HEK293T (cell line): ENCODE data around the gene CALCOCO1.
"Not testable (repeated sequence)": the region's sequence is repeated elsewhere in the genome, so short reads cannot be mapped to it uniquely, and the experiment has no call there.

ENCODE experiments used
- CTCF ChIA-PET: fragments of 350-600 bp; formaldehyde crosslinking; extraction: SDS; loops from one replicate; lab custom pipeline; 2021; ENCODE audit warnings: antibody characterized with exemption, inconsistent platforms; lab: Yijun Ruan, JAX
- POLR2A ChIA-PET: fragments of 350-600 bp; formaldehyde crosslinking; extraction: SDS; loops from one replicate; lab custom pipeline; 2020; ENCODE audit warnings: antibody characterized with exemption, inconsistent platforms; lab: Yijun Ruan, JAX
- DNase-seq: peaks from one replicate; pipeline ENCODE4 v3.0.0; 2012; ENCODE audit warnings: mixed read lengths; ENCODE audit errors: extremely low spot score
- ARNT ChIP-seq: fragments of 450-650 bp; IDR thresholded peaks from 2 replicates; pipeline ENCODE4 v1.6.1; 2017; ENCODE audit warnings: mild to moderate bottlenecking
- BHLHE40 ChIP-seq: fragments of 450-650 bp; IDR thresholded peaks from 2 replicates; pipeline ENCODE4 v1.6.1; 2016; ENCODE audit warnings: mild to moderate bottlenecking, moderate library complexity, borderline replicate concordance
- CTBP1 ChIP-seq: fragments of 450-650 bp; IDR thresholded peaks from 2 replicates; pipeline ENCODE4 v1.6.1; 2016; ENCODE audit warnings: borderline replicate concordance
- ELF4 ChIP-seq: fragments of 450-650 bp; IDR thresholded peaks from 2 replicates; pipeline ENCODE4 v1.6.1; 2017; ENCODE audit warnings: antibody characterized with exemption
- FOXA1 ChIP-seq: fragments of 450-650 bp; IDR thresholded peaks from 2 replicates; pipeline ENCODE4 v1.6.1; 2016; ENCODE audit warnings: mild to moderate bottlenecking
- FOXK2 ChIP-seq: fragments of 450-650 bp; IDR thresholded peaks from 2 replicates; pipeline ENCODE4 v1.6.1; 2016; ENCODE audit warnings: mild to moderate bottlenecking
- FOXM1 ChIP-seq: fragments of 450-650 bp; IDR thresholded peaks from 2 replicates; pipeline ENCODE4 v1.6.1; 2017; ENCODE audit warnings: mild to moderate bottlenecking, borderline replicate concordance
- HDGF ChIP-seq: fragments of 450-650 bp; IDR thresholded peaks from 2 replicates; pipeline ENCODE4 v1.6.1; 2017; ENCODE audit warnings: antibody characterized with exemption, borderline replicate concordance
- L3MBTL2 ChIP-seq: fragments of 450-650 bp; conservative IDR thresholded peaks from 2 replicates; pipeline ENCODE4 v1.6.1; 2016; ENCODE audit warnings: mild to moderate bottlenecking
- LEF1 ChIP-seq: fragments of 450-650 bp; IDR thresholded peaks from 2 replicates; pipeline ENCODE4 v1.6.1; 2017; ENCODE audit warnings: mild to moderate bottlenecking, borderline replicate concordance
- NFRKB ChIP-seq: fragments of 450-650 bp; IDR thresholded peaks from 2 replicates; pipeline ENCODE4 v1.6.1; 2016; ENCODE audit warnings: mild to moderate bottlenecking, moderate library complexity
- PKNOX1 ChIP-seq: fragments of 450-650 bp; IDR thresholded peaks from 2 replicates; pipeline ENCODE4 v1.6.1; 2016
- SP1 ChIP-seq: fragments of 450-650 bp; IDR thresholded peaks from 2 replicates; pipeline ENCODE4 v1.6.1; 2017
- SUZ12 ChIP-seq: fragments of 450-650 bp; IDR thresholded peaks from 2 replicates; pipeline ENCODE4 v1.6.1; 2016; ENCODE audit warnings: mild to moderate bottlenecking
- TARDBP ChIP-seq: fragments of 450-650 bp; IDR thresholded peaks from 2 replicates; pipeline ENCODE4 v1.6.1; 2016
- ZNF384 ChIP-seq: fragments of 450-650 bp; IDR thresholded peaks from 2 replicates; pipeline ENCODE4 v1.6.1; 2016

Gene CALCOCO1

GRCh38 chr12:53688134-53688533, 39.1 kb downstream of the CALCOCO1 start:
- ChIA-PET POLR2A (interaction anchor here (14.6 kb wide), 1 partner anchor 10 kb away, joined by 129 read pairs; the partner anchor contains the start of gene ATP5MC2), CTCF (interaction anchor here (1.7 kb wide), 1 partner anchor 14 kb away, joined by 6 read pairs; no protein-coding TSS in a partner anchor)
- no peak for DNase-seq
- TF ChIP-seq FOXM1 (no peak), TARDBP (no peak), ELF4 (no peak), ZNF384 (no peak), SUZ12 (no peak), LEF1 (no peak), L3MBTL2 (no peak), SP1 (no peak), HDGF (no peak), PKNOX1 (no peak), FOXK2 (no peak), NFRKB (no peak), CTBP1 (no peak), BHLHE40 (no peak), FOXA1 (no peak)

GRCh38 chr12:53686436-53686835, 40.8 kb downstream of the CALCOCO1 start:
- no peak for TF ChIP-seq FOXA1
- no peak for TF ChIP-seq ZNF384
- TF ChIP-seq PKNOX1 = no peak
- TF ChIP-seq L3MBTL2 = no peak
- TF ChIP-seq FOXM1 = no peak
- no peak for TF ChIP-seq TARDBP
- no peak for TF ChIP-seq CTBP1
- no peak for TF ChIP-seq SP1
- no peak for TF ChIP-seq ELF4
- no peak for TF ChIP-seq BHLHE40
- no peak for TF ChIP-seq LEF1
- no peak for TF ChIP-seq NFRKB
- TF ChIP-seq SUZ12 = no peak
- no peak for TF ChIP-seq ARNT
- ChIA-PET POLR2A (interaction anchor here (2.0 to 14.6 kb wide), 2 partner anchors 9 kb away, joined by 6 to 129 read pairs; partner anchors contain the start of gene ATP5MC2), CTCF (interaction anchor here (0.6 to 1.7 kb wide), 4 partner anchors 11 to 60 kb away, joined by 3 to 6 read pairs (median 3); partner anchors contain the start of gene ATP5MC2)
- no peak for DNase-seq

- CTCF ChIA-PET = interaction anchor here (1.3 kb wide), 1 partner anchor 9 kb away, joined by 4 read pairs; the partner anchor contains the start of gene ATP5MC2
- POLR2A ChIA-PET = interaction anchor here (1.1 to 2.0 kb wide), 2 partner anchors 9 to 10 kb away, joined by 4 to 6 read pairs; partner anchors contain the start of gene ATP5MC2
- TF ChIP-seq ELF4 = no peak
- no peak for TF ChIP-seq NFRKB
- no peak for TF ChIP-seq BHLHE40
- TF ChIP-seq ARNT = no peak
- no peak for TF ChIP-seq CTBP1
- TF ChIP-seq HDGF = no peak
- no peak for TF ChIP-seq FOXM1
- no peak for TF ChIP-seq L3MBTL2
- TF ChIP-seq LEF1 = no peak
- no peak for TF ChIP-seq SP1
- no peak for TF ChIP-seq FOXA1
- TF ChIP-seq FOXK2 = no peak
- no peak for TF ChIP-seq SUZ12
- no peak for TF ChIP-seq TARDBP
- no peak for TF ChIP-seq PKNOX1
- TF ChIP-seq ZNF384 = no peak
- no peak for DNase-seq
Measured at GRCh38 chr12:53684654-53685220, 42.5 kb downstream of the CALCOCO1 start.

- ChIA-PET POLR2A (interaction anchor here (0.6 kb wide), 1 partner anchor 62 kb away, joined by 3 read pairs; no protein-coding TSS in a partner anchor), CTCF (no interaction called here)
- no peak for DNase-seq
- TF ChIP-seq TARDBP (no peak), NFRKB (no peak), PKNOX1 (no peak), FOXM1 (no peak), L3MBTL2 (no peak), HDGF (no peak), ARNT (no peak), FOXA1 (no peak), CTBP1 (no peak), SP1 (no peak), FOXK2 (no peak), ZNF384 (no peak), LEF1 (no peak), BHLHE40 (no peak), ELF4 (no peak), SUZ12 (no peak)
Measured at GRCh38 chr12:53683983-53684382, 43.3 kb downstream of the CALCOCO1 start.

GRCh38 chr12:53683494-53683893, 43.8 kb downstream of the CALCOCO1 start:
- ChIA-PET CTCF (no interaction called here), POLR2A (interaction anchor here (0.6 kb wide), 1 partner anchor 63 kb away, joined by 3 read pairs; no protein-coding TSS in a partner anchor)
- DNase-seq = no peak
- no peak for TF ChIP-seq FOXM1
- TF ChIP-seq BHLHE40 = no peak
- TF ChIP-seq TARDBP = no peak

GRCh38 chr12:53680061-53680460, 47.2 kb downstream of the CALCOCO1 start:
- POLR2A ChIA-PET = interaction anchor here (6.6 kb wide), 1 partner anchor 13 kb away, joined by 129 read pairs; no protein-coding TSS in a partner anchor
- DNase-seq, CTCF ChIA-PET: not testable (repeated sequence)
